Stimulated activated naive CD4-positive, alpha-beta T cell treated with Interleukin-2 at 50 U/mL for 16 hours (primary cell): ENCODE results near the gene PIGM.
"Not testable (repeated sequence)": the region's sequence is repeated elsewhere in the genome, so short reads cannot be mapped to it uniquely, and the experiment has no call there.

Source experiments
- DNase-seq: peaks from one replicate; lab custom pipeline; 2025; lab: John Stamatoyannopoulos, UW

PIGM gene

DNA sequence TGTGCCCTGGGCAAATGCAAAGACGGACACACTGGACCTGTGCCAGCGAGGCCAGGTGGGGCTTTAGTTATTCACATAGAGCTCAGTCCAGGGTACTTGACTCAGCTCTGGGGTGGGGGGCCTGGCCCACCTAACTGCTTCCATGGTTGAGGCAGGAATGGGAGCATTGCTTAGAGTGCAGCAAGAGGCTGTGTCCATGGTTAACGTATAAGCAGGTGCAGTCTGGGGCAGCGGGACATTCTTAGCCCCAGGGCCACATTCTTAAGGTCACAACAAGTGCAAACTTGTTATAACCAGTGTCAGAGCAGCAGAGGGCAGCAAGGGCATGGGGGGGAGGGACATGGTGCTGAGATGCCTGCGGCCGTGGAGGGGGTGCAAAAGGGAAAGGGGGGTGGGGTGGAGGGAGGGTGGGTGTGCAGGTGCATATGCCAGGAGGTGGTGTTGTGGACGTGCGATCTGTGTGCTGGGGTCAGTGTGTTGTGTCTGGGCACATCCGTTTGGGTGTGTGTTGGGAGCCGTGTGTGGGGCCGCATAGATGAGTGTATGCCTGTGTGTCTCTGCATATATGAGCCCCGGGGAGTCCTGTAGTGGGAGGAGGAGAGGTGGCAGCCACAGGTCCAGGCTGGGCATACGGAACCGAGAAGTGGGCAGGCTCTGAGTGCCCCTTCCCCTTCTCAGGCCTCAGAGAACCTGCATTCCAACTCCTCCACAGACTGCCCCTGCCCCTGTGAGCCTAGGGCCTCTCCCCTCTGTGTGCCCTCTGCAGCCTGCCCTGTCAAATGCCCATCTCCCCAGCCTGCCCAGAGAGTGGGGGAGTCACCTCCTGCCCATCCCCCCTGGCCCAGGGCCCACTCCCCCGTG lies 29.8 kb upstream of the PIGM start:
- no peak for DNase-seq

DNA sequence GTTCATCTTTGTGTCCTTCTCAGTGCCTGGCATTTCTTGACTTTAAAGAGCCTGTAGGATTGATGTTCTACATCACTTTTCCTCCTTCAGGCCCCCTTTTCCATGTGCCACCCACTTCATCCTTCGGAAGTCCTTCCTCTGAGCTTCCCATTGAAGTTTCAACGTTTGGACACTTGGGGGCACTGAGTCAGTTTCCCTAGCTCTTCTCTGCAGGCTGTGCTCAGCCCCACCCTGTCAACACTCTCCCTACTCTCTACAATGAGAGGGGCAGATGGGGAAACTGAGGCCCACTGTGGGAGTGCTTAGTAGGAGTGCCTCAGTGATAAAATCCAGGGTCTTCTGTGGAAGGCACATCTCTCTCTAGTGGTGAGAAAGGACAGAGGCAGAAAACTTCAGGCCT lies 26.3 kb upstream of the PIGM start:
- DNase-seq, result no peak

DNA sequence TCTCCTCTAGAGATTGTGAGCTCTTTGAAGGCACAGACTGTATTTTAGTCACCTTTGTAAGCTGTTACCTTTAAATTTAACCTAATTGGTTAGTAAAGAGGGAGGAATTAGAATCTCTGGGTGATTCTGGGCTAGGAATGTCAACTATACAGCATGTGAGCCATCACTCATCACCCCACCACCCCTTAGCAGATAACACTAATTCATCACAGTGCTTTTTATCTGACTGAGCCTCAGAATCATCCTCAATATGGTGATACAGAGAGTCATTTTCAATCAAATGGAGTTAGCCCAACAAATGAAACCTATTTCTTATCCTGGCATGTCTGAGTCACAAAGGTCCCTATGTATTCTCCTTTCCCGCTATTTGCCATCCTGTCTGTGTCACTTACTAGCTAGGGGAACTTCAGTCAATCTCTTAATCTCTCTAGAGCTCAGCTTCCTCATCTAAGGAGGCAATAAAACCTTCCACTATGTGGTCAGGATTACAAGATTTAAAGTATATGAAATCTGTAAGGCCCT lies 24.9 kb upstream of the PIGM start:
- no peak for DNase-seq

DNA sequence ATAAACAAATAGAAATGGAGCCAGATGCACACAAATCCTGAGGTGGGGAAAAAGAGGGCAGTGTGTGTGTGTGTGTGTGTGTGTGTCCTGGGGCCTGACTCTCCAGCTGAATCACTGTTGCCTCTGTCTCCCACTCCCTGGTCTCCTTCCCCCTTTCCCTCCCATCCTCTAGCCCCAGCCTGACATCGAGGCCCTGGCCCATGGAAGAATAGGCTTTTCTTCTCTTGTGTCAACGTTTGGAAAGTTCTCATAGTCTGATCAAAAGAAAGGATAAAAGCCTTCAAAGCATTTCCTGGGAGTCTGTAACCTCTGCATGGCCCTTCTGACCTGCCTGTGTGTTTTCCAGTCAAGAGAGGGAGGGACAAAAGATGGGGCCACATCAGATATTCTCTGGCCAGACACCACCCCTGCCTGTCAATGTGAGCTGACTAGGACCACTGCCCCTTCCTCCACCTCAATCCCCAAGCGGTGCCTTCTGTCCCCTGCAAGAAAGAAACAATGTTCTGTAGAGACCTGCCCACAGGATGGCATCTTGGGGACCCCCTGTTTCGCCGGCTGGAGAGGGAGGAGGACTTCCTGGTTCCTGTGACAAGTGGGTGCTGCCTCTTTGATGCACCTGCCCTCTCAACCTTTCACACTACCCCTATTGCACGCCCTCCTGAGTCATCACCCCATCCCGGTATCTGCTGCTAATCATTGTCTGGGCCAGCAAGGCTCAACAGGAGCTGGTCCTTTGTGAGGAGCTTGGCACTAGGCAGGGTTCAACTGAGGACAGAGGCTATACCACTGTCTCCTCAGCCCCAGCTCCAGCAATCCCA lies 22.0 kb upstream of the PIGM start:
- DNase-seq, result no peak

DNA sequence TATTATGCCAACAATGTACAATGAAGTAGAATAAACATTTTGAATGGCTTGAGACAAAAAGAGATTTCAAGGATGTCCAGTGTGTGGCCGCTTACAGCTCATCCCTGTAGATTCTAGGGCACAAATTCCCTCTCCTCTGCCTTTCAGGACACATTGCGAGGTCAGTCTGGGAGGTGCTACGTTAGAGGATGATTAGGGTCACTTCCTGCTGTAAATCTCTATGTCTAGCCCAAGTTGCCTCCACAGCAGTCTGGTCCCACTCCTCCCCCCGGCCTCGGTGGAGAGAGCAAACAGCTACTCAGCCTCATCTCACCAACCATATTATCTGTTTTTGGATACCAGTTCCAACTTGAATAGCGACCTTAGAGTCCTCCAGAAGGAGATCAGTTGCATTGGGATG lies 21.1 kb upstream of the PIGM start:
- no peak for DNase-seq

DNA sequence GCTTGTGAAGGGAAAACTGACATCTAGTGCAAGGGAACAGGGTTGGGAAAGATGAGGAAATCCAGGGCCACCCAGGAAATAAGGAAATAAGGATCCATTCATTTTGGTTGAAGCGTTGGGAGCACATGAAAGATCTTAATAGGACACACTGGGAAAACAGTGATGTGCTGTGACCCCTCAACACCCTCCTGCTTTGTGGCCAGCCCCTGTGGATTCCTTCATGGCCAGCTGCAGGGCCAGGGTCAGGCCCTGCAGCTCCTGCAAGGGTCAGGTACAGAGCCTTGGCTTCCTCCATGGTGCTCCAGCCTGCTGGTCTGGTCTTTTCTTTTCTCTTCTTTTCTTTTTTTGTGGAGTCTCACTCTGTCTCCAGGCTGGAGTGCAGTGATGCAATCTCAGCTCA lies 18.8 kb upstream of the PIGM start:
- no peak for DNase-seq

DNA sequence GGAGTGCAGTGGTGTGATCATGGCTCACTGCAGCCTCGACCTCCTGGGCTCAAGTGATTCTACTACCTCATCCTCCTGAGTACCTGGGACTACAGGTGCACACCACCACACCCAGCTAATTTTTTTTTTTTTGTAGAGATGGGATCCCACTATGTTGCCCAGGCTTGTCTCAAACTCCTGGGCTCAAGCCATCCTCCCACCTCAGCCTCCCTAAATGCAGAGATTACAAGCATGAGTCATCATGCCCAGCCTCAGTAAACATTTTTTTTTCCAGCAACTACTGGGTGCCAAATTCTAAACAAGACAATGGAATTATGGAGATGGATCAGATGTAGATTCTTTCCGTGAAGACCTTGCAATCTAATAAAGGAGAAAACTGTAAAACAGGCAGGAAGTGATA lies 18.4 kb upstream of the PIGM start:
- DNase-seq, result not testable (repeated sequence)

DNA sequence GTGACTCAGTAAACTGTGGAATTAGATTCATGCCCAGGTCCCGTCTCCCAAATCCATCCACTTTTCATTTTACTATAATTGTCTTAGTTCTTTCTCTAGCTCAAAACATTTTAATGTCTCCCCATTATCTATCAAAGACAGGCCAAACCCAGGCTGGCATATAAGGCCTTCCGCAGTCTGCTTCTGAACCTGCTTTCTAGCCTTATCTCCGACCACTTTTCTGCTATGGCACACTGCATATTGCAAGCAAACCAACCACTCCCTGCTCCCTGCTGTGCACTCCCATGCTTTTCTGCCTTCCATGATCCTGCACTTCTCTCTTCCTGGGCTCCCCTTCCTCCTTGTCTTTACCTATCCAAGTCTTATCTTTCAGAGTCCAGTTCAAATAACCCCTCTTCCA lies 17.3 kb upstream of the PIGM start:
- DNase-seq, result no peak

DNA sequence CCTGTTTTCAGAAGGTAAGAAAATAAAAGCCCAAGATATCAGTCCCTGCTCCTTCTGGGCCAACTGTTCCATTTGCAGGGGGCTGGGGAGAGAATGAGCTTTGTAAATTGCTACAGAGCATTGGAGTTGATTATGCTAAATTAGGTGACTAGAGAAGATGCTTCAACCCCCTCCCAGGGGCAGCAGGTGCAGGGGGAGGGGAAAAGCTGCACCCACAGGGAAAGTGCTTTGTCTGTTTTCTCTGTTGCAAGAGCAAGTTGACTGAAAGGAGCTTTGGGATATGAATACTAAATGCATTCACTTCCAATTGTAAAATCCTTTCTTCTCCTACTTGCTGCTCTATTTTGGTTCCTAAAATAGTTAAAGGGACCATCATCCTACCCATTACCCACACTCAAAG lies 16.5 kb upstream of the PIGM start:
- DNase-seq, result no peak

DNA sequence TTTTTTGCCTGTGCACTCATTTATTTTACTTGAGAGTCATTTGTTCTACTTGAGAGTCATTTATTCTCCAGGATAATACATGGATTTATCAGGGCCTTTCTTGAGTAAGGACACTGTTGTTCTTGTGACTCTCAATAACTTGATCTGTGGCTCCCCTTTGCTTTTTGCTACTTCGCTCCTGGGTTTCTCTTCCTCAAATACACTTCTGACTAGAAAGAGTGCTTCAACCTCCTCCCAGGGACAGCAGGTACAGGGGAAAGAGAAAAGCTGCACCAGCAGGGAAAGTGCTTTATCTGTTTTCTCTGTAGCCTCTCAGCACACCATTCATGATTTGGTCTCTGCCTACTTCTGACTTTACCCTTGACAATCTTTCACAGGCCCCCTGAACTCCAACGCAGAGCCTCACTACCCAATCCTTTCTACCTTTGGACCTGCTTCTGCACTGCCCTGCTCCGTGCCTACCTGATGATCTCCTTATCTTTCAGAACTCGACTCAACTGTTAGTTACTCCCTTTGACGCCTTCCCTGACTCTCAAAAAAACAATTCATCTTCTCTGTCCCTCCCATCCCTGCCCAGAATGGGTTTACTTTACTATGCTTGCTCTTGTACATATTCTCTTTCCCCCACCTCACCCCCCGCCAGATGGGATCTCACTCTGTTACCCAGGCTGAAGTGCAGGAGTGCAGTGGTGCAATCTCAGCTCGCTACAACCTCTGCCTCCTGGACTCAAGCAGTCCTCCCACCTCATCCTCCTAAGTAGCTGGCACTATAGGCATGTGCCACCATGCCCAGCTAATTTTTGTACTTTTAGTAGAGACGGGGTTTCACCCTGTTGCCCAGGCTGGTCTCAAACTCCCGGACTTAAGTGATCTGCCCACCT lies 15.6 kb upstream of the PIGM start:
- no peak for DNase-seq

DNA sequence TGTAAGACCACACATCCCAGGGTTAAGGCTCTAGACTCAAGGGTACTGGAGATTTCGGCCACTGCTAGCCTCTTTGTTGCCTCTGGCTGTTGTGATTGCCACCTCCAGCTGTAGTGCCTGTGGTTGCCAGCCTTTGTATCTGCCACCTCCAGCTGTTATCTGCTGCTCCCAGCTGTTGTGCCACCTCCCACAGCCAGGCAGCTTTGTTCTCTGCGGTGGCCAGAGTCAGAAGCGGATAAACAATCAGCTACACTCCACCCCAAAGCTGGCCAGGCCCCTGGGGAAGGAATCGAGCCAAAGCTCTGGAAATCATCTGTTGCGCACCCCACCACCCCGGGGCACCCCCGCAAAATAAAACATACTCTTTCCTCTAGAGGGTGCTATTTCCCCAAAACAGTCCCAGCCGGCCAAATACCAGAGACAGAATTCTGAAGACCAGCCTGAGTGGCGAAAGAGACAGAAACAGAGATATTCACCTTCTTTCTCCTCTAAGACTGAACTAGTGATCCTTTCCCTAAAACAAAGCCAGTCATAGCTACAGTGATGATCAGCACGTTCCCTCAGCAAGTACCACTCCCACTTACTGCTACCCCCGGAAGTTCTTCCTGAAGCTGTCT lies 14.8 kb upstream of the PIGM start:
- no peak for DNase-seq

DNA sequence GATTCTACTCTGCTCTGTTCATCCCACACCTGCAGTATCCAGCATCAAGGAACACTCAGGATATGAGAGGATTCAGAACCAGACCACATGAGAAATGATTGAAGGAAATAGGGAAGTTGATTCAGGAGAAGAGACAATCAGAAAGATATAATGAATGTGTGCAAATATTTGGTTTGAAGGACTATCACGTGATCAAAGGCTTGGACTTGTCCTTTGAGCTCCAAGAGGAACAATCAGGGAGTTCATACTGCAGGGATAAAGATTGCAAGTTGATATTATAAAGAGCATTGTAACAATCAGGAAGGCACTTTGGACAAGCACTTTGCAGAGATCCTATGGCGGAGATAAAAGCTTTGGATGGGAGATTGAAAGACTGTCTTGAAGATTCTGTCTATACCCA lies 13.9 kb upstream of the PIGM start:
- DNase-seq, result no peak

DNA sequence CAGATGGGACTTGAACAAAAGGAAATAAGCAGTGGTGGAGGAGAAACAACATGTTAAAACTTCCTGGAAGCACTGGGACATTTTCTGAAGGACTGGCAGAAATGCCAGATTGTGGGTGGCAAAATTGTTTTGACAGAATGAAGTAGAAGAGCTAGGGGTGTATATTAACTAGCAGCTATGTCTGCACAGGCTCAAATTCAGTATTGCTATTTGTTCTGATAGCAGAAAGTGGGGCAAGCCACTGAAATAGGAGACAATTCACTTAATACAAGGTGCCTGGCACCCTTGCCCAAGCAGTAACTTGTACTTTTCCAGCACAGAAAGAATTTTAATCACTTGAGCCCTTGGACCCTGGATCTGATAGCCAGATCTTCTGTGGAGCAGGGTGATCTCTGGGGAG lies 11.8 kb upstream of the PIGM start:
- DNase-seq, result no peak

DNA sequence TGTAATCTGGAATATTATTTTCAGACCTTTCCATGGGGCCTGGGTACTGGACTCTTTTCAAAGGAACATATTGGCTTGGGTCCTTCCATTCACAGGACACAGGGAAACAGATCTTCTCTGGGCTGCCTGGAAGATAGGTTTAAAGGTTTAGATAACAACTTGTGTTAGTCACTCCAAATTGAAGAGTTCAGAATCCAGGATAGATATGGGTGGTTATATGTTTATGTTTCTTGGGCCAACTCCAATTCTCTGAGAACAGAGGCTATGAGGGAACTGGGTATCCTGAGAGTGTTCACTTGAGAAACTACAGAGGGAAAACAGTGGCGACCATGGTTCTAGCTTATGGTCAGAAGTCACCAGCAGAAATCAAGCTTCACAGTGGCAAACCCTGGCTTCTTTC lies 8.7 kb upstream of the PIGM start:
- DNase-seq, result no peak

DNA sequence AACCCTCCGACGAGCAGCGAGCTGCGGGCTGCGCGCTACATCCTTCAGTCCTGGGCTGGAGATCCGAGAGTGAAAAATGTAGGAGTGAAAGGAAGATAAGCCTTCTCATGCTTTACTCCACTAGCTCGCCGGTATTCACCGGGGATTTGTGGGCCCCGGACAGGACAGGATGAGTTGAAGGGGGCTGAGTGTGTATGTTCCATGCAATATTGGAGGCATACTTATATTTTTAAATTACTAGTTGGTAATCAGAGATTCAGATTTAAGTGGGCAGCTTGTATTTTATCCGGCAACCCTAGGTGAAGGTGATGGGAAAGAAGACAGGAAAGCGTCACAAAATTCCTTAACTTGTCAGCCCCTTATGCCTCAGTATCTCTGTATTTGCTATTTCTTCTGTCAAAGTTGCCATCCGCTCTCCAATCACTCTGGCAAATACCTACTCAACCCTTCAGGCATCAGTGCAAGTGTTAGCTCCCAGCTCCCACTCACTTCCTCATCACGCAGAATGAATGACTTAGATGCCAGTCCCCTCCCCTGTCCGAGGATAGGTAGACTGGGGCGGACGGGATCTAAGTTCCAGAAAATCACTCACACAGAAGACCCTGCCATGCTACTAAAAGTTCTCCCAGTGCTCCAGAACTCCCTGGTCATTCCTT lies 503 bp upstream of the PIGM start:
- DNase-seq, result no peak

DNA sequence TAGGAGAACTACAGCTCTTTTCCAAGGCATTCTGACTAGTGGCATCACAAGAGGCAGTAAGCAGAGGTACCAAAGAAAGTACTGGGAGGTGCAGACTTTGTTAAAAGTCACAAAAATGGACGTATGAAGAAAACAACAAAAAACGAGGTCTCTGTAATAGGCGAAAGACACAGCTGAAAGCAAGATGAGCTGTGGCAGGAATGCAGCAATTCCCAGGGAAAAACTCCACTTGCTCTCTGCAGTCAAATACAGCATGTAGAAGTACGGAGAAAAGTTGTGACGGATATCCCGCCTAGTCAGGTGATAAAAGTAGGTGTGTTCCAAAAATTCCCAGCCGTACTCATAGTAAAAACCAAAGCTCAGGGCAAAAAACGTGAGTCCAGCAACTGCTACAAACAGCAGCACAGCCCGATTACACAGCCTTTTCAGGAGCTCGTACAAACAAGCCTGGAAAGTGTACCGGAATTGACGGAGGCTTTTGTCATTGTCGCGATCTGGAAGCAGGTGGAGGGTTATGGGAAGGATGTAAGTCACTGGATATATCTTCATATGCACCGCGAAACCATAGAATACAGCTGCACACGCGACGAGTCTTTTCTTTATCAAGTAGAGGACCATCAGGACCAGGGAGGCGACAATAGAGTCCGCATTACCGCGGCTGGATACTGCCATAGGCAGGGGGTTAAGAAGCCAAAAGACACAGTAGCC lies 979 bp downstream of the PIGM start:
- DNase-seq, result no peak

DNA sequence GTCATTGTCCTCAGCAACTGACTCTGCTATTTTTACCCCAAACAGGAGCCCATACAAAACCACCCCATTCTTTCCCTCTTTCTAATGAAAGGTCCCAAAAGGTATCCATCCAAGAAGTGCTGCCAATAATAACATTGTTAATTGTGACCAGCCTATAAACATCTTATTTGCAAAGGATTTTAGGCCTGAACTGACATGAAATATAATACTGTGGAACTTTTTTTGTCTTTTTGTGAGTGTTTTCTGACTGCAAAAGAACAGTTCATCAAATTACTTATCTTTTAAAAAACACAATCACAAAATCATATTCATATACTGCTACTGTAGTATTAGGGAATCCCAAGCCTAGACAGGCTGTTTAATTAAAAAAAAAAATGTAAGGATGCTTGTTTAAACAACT lies 3.4 kb downstream of the PIGM start:
- DNase-seq, result no peak

DNA sequence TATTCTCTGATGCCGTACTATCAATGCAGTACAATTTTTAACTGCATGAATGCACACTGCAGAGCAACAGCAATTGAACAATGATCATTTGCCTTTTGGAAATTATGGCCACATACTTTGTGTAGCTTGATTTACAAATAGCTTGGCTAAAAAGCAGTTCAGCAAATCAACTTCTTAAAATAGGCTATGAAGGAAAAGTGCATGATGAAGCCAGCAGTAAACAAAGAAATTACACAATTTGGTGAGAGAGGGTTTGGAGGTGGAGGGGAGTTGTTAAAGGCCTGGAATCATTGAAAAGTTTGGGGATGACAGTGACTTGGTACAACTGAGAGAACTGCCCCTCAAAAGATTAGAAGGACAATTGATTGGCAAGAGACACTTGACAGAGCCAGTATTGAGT lies 6.5 kb downstream of the PIGM start:
- DNase-seq, result no peak

DNA sequence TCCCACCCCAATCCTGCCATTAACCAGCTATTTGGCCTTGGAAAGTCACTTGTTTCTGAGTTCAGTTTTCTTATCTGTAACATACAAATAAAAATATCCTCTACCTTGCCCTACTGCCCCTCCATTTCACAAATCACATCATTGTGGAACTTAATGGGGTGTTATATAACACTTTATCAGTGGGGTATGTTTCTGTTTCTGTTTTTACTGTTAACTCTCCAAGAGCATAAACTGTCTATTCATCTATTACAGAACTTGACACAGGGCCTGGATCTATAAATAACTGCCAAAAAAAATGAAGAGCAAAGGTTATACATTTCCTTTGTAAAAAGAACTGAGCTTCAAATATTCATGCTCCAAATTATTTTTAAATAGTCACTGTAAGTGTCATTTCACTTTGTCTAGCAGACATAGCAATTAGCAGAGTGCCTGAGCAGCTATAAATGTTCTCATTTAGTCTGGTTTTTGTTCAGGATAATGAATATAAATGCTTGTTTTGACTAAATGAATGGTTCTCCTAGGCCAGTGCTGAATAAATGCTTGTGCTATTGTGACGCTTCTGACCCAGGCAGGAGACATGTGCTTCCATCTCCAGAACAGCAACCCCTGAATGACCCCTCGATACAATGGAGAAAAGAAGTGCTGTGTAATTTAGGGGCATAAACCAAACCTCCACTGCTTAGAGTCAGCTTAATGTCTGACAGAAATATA lies 7.4 kb downstream of the PIGM start:
- DNase-seq, result no peak
